Activated T-helper 2 cell treated with anti-CD3 and anti-CD28 coated beads, Interferon-gamma antibody, Interleukin-2, Interleukin-4, amounts not matched to agents 10 μg/mL and 5 μg/mL and 100 μg/mL, durations not matched to agents 14 hours and 24 hours and 36 hours (primary cell): Measurements from ENCODE around the gene PCBP3. TPM values are rescaled to one million over a fixed set of nuclear protein-coding genes. Genes with fewer than 3 reads are reported as not detected.

Experiments
- DNase-seq: peaks from one replicate; pipeline ENCODE4 v3.0.0; 2021; ENCODE audit warnings: low spot score
- H3K27ac Mint-ChIP-seq: one replicate; pipeline ENCODE4 v1.8.0; 2021; ENCODE audit warnings: mixed read lengths
- H3K27me3 Mint-ChIP-seq: one replicate; pipeline ENCODE4 v1.8.0; 2021; ENCODE audit warnings: low read depth, mixed read lengths
- H3K36me3 Mint-ChIP-seq: one replicate; pipeline ENCODE4 v1.8.0; 2021; ENCODE audit warnings: low read depth, mixed read lengths
- H3K4me1 Mint-ChIP-seq: one replicate; pipeline ENCODE4 v1.8.0; 2021; ENCODE audit warnings: low read depth, mixed read lengths
- H3K4me3 Mint-ChIP-seq: one replicate; pipeline ENCODE4 v1.8.0; 2021; ENCODE audit warnings: low read depth, mild to moderate bottlenecking, moderate library complexity, mixed read lengths
- H3K9me3 Mint-ChIP-seq: one replicate; pipeline ENCODE4 v1.8.0; 2021; ENCODE audit warnings: mixed read lengths
- intact Hi-C: fragments of 100-400 bp; cut with micrococcal nuclease; formaldehyde crosslinking; loops from one replicate; pipeline ENCODE4 v1.15.1; 2023
- total RNA-seq: library from RNA; stranded (reverse); gene quantifications from 2 replicates; pipeline ENCODE4 v1.2.3, GENCODE V29; 2022

Gene PCBP3
- total RNA-seq, 1 donor from 2014 or later: 6.9 TPM

DNA sequence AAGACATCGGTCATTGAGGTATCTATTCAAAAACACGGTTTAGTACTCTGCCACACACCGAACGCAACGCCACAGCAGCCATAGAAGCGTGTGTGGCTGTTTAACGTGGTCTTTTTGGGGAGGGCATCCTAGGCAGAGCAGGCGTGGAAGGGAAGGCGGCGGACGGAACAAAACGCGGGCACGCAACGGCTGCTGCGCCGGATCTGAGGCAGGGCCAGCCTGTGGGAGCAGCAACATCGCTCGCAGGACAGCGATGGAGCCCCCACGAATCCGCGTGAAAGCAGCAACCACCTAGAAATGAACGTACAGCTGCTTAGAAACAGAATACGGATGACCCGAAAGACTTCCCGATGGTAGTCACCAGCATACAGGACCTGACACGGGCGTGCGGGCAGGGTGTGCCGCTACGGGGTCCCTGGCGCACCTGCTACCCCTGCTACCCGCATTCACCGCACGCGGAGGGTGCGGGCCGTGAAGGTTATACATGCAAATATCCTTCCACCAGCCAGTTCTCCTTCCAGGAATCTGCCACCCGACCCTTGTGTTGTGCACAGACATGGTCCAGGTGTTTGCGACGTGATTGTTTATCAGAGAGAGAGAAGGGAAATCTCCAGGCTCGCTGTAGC is 223.6 kb downstream of the PCBP3 start:
- Mint-ChIP-seq H3K4me1 (no peaks in the 10 kb centered on the region), H3K4me3 (no peak overlapping the region), H3K36me3 (no peaks in the 10 kb centered on the region), H3K9me3 (no peaks in the 10 kb centered on the region), H3K27me3 (no peaks in the 10 kb centered on the region), H3K27ac (no peak overlapping the region)
- no peak for DNase-seq
- intact Hi-C loops: no loop called here

DNA sequence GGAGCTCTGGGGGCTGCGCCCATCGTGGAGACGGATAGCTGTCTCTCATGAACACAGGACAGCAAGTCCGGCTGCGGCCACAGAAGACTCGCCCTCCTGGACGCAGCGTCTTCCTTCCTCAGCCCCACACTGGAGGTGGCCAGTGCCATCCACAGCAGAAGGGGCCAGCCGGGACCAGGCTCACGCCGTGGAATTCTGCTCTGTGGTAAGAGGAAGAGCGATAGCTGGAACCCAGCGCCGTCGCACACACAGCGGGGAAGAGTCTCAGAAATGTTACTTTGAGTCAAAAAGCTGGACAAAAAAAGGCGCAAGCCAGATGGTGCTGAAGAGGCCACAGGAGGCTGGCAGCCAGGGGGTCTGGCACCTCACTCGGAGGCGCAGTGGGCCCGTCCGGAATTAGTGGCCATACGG is 224.2 kb downstream of the PCBP3 start:
- no peaks in the 10 kb centered on the region for H3K4me1 Mint-ChIP-seq
- H3K4me3 Mint-ChIP-seq: no peak overlapping the region

DNA sequence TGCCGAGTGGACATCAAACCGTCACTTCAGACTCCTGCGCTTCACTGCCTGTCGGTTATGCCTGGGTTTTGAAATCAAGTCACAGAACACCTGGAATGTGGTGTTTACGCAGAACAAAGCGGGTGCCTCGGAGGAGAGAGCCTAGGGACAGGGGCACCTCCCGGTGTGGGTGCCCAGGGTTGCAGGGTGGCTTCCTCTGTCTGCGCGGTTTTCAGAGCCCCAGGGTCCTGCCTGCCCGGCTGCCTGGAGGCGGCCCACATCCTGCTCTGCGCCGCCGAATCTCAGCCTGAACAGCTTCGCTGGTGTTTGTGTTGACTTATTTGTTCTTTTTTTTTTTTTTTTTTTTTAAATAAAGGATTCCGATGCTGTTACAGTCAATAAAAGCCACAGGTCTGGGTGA is 224.6 kb downstream of the PCBP3 start:
- intact Hi-C loops: no loop called here
- Mint-ChIP-seq H3K9me3 (no peaks in the 10 kb centered on the region), H3K27ac (no peak overlapping the region), H3K36me3 (no peaks in the 10 kb centered on the region), H3K27me3 (no peaks in the 10 kb centered on the region), H3K4me1 (no peaks in the 10 kb centered on the region), H3K4me3 (no peak overlapping the region)
- DNase-seq: no peak

More for the DNA sequence above, 224.2 kb downstream of the PCBP3 start:
- no peaks in the 10 kb centered on the region for H3K27me3 Mint-ChIP-seq
- no peaks in the 10 kb centered on the region for H3K36me3 Mint-ChIP-seq
- DNase-seq: no peak
- H3K9me3 Mint-ChIP-seq: no peaks in the 10 kb centered on the region
- H3K27ac Mint-ChIP-seq: no peak overlapping the region
- intact Hi-C loops: no loop called here

DNA sequence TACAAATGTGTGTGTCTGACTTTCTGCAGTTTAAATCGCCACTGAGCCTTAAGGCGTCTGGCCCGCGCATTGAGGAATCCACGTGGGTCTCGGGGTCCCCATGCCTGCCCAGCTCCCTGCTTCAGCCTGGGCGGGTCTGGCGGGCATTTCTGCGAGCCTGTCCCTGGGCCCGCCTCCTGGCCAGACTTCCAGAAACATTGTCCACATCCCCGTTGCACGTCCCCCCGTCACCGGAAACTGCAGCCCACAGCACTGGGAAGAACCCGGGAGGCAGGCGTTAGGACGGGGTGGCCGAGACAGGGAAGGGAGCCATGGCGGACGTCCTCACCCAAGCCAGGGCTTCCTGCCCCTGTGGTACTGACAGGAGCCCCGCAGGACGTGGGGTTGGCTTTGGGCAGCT is 225.0 kb downstream of the PCBP3 start:
- no peaks in the 10 kb centered on the region for H3K27me3 Mint-ChIP-seq
- intact Hi-C loops: no loop called here
- no peaks in the 10 kb centered on the region for H3K4me1 Mint-ChIP-seq
- DNase-seq: no peak
- no peaks in the 10 kb centered on the region for H3K9me3 Mint-ChIP-seq
- H3K36me3 Mint-ChIP-seq: no peaks in the 10 kb centered on the region
- H3K27ac Mint-ChIP-seq: no peak overlapping the region
- no peak overlapping the region for H3K4me3 Mint-ChIP-seq

DNA sequence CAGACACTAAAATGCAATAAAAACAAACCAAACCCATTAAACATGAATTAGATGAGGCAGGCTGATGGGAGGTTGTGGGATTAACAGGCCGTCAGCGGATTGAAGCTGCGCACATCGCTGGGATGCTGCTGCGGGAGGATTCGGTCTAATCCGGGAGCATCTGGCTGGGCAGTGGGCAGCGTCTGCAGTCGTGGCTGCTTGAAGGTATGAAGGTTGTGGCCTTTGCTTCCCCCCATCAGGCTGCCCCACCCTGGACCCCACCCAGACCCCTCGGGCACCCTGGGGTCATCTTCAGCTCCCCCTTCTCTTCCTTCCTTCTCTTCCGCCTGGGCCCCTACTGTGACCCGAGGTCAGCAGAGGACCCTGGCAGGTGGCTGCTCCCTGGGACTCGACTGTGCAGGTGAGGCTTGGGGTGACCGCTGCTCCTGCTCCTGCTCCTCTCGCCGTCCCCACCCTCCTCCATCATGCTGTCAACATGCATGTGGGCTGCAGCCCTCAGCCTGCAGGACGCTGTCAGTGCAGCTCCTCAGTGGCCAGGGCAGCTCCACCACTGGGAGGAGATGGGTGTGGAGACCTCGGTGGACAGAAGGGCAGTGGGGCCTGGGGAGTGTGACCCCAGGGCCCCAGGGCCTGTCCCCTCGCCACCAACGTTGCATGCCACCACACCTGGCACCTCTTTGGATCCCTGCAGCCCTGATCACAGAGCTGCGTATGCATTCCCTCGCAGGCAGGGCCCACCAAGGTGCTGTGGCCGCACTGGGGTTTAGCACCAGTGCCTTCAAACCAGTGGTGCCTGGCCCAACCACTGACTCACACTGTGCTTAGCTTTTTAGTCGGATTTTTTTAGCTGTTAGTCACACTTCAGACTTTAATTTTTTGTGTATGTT is 225.8 kb downstream of the PCBP3 start:
- intact Hi-C loops: no loop called here
- Mint-ChIP-seq H3K4me1 (no peaks in the 10 kb centered on the region), H3K36me3 (no peaks in the 10 kb centered on the region), H3K9me3 (no peaks in the 10 kb centered on the region), H3K27me3 (peaks cover 2% of the 10 kb centered on the region), H3K4me3 (no peak overlapping the region), H3K27ac (no peak overlapping the region)
- DNase-seq: no peak

DNA sequence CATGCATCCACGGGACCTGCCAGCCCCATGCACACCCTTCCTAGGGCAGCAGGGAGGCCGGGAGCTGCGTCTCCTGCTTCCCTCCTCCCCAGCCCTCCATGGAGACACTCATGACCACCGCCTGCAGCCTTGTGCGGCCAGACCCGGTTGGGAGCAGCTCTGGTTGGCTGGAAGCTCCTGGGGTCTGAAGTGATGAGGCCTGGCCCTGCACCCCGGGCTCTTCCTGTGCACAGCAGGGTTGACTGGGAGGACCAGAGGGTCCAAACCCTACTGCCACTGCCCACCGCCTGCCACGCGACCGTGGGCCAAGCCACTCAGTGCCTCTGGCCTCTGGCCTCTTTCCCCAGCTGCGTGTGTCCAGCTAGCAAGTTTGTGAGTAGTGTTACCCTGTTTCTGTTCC is 226.9 kb downstream of the PCBP3 start:
- Mint-ChIP-seq H3K4me1 (no peaks in the 10 kb centered on the region), H3K4me3 (no peak overlapping the region), H3K9me3 (no peaks in the 10 kb centered on the region), H3K36me3 (no peaks in the 10 kb centered on the region), H3K27me3 (peaks cover 2% of the 10 kb centered on the region), H3K27ac (no peak overlapping the region)
- DNase-seq: no peak
- intact Hi-C loops: no loop called here

DNA sequence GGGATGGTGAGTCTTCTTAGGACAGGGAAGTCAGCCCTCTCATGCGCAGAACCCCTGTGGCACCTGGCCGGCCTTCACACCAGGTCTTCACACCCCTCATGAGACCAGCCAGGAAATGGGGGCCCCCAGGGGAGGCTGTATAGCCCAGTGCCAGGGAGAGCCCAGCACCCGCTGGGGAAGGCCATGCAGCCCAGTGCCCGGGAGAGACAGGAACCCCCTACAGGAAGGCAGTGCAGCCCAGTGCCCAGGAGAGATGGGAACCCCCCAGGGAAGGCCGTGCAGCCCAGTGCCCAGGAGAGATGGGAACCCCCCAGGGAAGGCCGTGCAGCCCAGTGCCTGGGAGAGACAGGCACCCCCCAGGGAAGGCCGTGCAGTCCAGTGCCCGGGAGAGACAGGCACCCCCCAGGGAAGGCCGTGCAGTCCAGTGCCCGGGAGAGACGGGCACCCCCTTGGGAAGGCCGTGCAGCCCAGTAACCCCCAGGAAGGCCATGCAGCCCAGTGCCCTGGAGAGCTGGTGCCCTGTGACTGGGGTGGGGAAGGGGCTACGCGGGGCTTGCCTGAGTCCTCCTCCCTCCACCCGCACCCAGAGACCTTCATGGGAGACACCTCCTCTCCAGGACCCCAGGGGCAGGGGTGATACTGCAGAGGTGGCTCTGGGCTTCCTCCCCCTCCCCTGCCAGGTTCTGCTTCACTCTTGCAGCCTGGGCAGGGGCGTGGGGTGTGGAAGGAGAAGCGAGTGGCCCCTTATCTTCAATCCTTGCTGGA is 227.5 kb downstream of the PCBP3 start:
- H3K36me3 Mint-ChIP-seq: no peaks in the 10 kb centered on the region
- H3K27ac Mint-ChIP-seq: no peak overlapping the region
- peaks cover 2% of the 10 kb centered on the region for H3K27me3 Mint-ChIP-seq
- no peak overlapping the region for H3K4me3 Mint-ChIP-seq
- intact Hi-C loops: no loop called here
- H3K9me3 Mint-ChIP-seq: no peaks in the 10 kb centered on the region
- H3K4me1 Mint-ChIP-seq: no peaks in the 10 kb centered on the region
- no peak for DNase-seq

DNA sequence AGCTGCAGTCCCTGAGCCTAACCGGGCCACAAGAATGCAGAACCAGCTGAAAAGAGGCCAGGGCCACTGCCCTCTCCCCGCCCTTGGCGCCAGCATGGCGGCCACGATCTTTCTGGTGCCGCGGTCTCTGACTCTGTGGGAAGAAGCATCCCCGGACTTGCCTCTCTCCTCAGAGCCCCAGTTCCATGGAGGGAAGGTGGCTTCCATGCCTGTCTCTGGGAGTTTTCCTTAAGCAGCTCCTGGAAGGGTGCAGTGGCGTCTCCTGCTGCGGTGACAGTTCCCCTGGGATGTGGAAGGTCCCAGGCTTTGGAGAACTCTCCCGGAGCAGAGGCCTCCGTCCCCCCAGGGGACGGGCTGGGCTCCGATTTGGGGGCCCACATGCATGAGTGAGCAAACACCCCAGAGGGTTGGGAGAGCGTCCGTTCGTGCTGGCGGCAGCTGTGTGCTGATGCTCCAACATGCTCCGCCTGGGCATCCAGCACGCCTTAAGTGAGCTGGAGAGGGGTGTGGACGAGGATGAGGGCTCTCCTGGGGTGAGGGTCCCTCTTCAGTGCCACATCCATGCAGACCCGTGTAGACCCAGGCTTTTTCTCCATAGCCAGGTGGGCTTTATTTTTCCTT is 228.2 kb downstream of the PCBP3 start:
- Mint-ChIP-seq H3K9me3 (no peaks in the 10 kb centered on the region), H3K27me3 (peaks cover 2% of the 10 kb centered on the region), H3K27ac (no peak overlapping the region), H3K36me3 (no peaks in the 10 kb centered on the region), H3K4me3 (no peak overlapping the region), H3K4me1 (no peaks in the 10 kb centered on the region)
- intact Hi-C loops: no loop called here
- DNase-seq: no peak

DNA sequence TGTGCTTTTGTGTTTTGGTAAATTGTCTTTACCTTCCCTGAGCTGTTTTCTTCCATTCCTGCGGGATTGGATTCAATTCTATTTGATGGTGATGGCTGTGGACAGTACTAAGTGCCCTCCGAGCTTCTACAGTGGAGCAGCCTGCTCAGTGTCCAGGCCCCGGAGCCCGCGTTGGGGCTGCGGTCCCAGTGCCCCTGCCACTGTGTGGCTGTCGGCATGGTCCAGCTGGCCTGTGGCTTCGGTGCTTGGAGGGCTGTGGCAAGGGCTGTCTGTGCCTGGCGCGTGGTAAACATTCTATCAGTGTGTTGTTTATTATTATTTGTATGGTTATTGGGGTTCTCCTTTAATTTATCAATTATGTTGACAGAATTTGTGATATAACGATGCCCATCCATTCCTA is 228.9 kb downstream of the PCBP3 start:
- Mint-ChIP-seq H3K4me3 (no peak overlapping the region), H3K36me3 (no peaks in the 10 kb centered on the region), H3K9me3 (no peaks in the 10 kb centered on the region), H3K27me3 (peaks cover 2% of the 10 kb centered on the region), H3K27ac (no peak overlapping the region), H3K4me1 (no peaks in the 10 kb centered on the region)
- intact Hi-C loops: no loop called here
- no peak for DNase-seq

DNA sequence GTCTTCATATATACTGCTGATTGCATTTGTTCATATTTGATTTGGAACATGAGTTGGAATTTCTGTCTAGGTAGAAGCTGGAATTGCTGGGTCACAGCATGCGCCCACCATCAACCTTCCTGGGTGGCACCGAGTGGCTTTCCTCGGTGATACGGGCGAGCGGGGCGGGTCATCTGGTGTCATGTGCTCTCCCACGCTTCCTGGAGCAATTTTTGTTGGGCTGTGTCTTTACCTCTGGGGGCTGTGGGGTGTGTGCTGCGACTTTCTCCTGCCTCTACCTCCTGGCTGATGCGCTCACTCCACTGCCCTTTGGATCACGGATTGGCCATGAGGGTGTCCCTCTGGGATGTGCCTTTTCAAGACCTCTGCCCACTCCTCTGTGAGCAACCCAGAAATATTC is 229.4 kb downstream of the PCBP3 start:
- H3K9me3 Mint-ChIP-seq: no peaks in the 10 kb centered on the region
- H3K27me3 Mint-ChIP-seq: peaks cover 2% of the 10 kb centered on the region
- no peaks in the 10 kb centered on the region for H3K36me3 Mint-ChIP-seq
- no peak for DNase-seq
- H3K27ac Mint-ChIP-seq: no peak overlapping the region
- H3K4me3 Mint-ChIP-seq: no peak overlapping the region
- intact Hi-C loops: no loop called here
- no peaks in the 10 kb centered on the region for H3K4me1 Mint-ChIP-seq

DNA sequence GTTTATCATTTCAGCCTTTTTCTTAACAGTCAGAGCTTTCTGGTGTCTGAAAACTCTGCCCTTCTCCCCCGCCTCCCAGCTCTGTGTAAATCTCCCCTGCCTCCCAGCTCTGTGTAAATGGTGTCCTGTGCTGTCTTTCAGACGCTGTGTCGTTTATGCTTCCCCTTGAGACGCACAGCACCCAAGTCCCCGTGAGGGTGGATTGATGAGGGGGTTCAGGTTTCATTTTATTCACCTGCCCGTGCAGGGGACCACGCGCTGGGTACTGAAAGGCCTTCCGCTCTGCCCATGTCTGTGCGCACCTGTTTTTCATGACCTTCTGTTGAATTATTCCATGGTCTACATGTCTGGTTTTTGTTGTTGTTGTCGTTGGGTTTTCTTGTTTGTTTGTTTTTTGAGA is 229.9 kb downstream of the PCBP3 start:
- no peaks in the 10 kb centered on the region for H3K4me1 Mint-ChIP-seq
- peaks cover 2% of the 10 kb centered on the region for H3K27me3 Mint-ChIP-seq
- no peak overlapping the region for H3K4me3 Mint-ChIP-seq
- no peak for DNase-seq
- intact Hi-C loops: no loop called here
- H3K36me3 Mint-ChIP-seq: no peaks in the 10 kb centered on the region
- H3K9me3 Mint-ChIP-seq: no peaks in the 10 kb centered on the region
- no peak overlapping the region for H3K27ac Mint-ChIP-seq

DNA sequence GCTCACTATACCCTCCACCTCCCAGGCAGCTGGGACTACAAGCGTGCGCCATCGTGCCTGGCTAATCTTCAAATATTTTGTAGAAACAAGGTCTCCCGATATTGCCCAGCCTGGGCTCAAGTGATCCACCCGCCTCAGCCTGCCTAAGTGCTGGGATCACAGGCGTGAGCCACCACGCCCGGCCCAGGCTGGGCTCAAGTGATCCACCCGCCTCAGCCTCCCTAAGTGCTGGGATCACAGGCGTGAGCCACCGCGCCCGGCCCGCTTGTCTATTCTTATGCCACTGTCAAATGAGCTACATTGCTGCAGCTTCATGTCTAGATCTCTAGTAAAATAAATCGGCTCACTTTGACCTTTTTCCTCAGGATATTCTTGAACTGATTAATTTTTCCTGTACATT is 230.3 kb downstream of the PCBP3 start:
- DNase-seq: no peak
- Mint-ChIP-seq H3K4me1 (no peaks in the 10 kb centered on the region), H3K27me3 (peaks cover 5% of the 10 kb centered on the region), H3K27ac (no peak overlapping the region), H3K4me3 (no peak overlapping the region), H3K36me3 (no peaks in the 10 kb centered on the region), H3K9me3 (no peaks in the 10 kb centered on the region)
- intact Hi-C loops: no loop called here
